ENCODE results near the gene CASZ1. TPM values are rescaled to one million over a fixed set of nuclear protein-coding genes. Genes with fewer than 3 reads are reported as not detected.

Gene CASZ1
- total RNA-seq, 6 donors from 2014 or later: 39.7 to 112 (median 60.8) TPM

DNA sequence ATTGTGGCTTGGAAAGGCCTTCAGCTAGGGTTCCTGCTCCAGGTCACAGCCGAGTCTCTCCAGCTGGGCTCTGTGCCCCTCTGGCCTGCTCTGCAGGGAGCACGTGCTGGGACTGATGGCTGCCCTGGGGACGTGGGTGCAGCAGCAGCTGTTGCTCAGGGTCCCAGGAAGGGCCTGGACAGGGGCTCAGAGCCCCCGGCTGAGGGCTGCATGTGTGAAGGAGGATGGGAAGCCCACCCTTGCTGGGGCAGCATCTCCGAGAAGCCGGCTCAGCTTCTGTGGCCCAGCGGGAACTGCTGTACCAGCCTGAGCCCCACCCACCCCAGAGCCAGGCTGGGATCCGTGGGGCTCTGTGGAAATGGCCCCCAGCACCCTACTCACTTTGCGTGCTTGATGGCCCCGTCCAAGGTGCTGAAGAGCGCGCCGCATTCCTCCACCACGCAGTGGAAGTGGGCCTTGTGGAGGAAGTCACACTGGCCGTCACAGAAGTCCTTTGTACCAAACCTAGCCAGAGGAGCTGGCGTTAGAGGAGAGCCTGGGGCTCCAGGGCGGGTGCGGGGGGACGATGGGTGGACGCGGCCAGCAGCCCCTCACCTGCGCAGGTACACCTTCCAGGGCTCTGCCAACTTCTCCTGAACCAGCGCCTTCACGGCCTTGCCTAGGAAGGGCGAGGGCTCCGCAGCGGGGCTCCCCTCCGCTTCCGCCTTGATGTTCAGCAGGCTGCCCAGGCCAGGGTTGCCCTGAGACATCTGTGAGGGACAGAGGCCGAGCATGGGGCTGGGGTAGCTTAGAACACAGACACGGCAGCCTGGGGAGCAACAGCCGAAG is 147.5 kb downstream of the CASZ1 start:
- ATAC-seq (ENCODE audit: low FRiP score in 2 of 2) (no peak), DNase-seq (peak in 1 of 2 donors; percentile 76)
- Histone ChIP-seq H3K4me3 (no peak overlapping the region), H3K27ac (peak overlapping the region in 1 of 4 donors; percentile 83), H3K36me3 (peaks cover 0 to 98% (median 67%) of the 10 kb centered on the region in 4 donors), H3K4me1 (peaks cover 6 to 33% (median 26%) of the 10 kb centered on the region in 4 donors), H3K27me3 (no peaks in the 10 kb centered on the region), H3K9me3 (no peaks in the 10 kb centered on the region)
- WGBS, 2 donors: 83 to 94% methylated on average over 5 to 30 of the region's 32 CpGs
- TF ChIP-seq POLR2AphosphoS5 (IDR thresholded peaks at IDR 0.05) (no peak), POLR2A (IDR thresholded peaks at IDR 0.05) (no peak), CTCF (IDR thresholded peaks at IDR 0.05) (no peak), EP300 (IDR thresholded peaks at IDR 0.05) (no peak)

GRCh38 chr1:10647414-10648170 is 148.9 kb downstream of the CASZ1 start:
- no peaks in the 10 kb centered on the region for H3K9me3 ChIP-seq
- peak overlapping the region in 1 of 4 donors; percentile 54 for H3K27ac ChIP-seq
- H3K27me3 ChIP-seq: no peaks in the 10 kb centered on the region
- 91 to 93% methylated on average over 26 to 38 of the region's 38 CpGs for WGBS, 2 donors
- ATAC-seq (ENCODE audit: low FRiP score in 2 of 2): no peak
- peak in 1 of 2 donors; percentile 76 for DNase-seq
- H3K36me3 ChIP-seq: peaks cover 0 to 98% (median 68%) of the 10 kb centered on the region in 4 donors
- peaks cover 6 to 37% (median 24%) of the 10 kb centered on the region in 4 donors for H3K4me1 ChIP-seq
- TF ChIP-seq POLR2AphosphoS5 (IDR thresholded peaks at IDR 0.05) (no peak), EP300 (IDR thresholded peaks at IDR 0.05) (no peak), POLR2A (IDR thresholded peaks at IDR 0.05) (no peak), CTCF (IDR thresholded peaks at IDR 0.05) (no peak)
- no peak overlapping the region for H3K4me3 ChIP-seq

GRCh38 chr1:10646347-10646861 is 150.0 kb downstream of the CASZ1 start:
- ATAC-seq (ENCODE audit: low FRiP score in 2 of 2) (peak in 1 of 2 donors; percentile 44), DNase-seq (peak in 1 of 2 donors; percentile 74)
- Histone ChIP-seq H3K27ac (peak overlapping the region in 1 of 4 donors; percentile 54), H3K4me1 (peaks cover 8 to 34% (median 20%) of the 10 kb centered on the region in 4 donors), H3K36me3 (peaks cover 0 to 95% (median 78%) of the 10 kb centered on the region in 4 donors), H3K9me3 (no peaks in the 10 kb centered on the region), H3K4me3 (no peak overlapping the region), H3K27me3 (no peaks in the 10 kb centered on the region)
- TF ChIP-seq CTCF (IDR thresholded peaks at IDR 0.05): no peak
- TF ChIP-seq POLR2AphosphoS5 (IDR thresholded peaks at IDR 0.05): no peak
- TF ChIP-seq POLR2A (IDR thresholded peaks at IDR 0.05): no peak
- TF ChIP-seq EP300 (IDR thresholded peaks at IDR 0.05): no peak
- 93 to 100% methylated on average over 1 to 11 of the region's 12 CpGs for WGBS, 2 donors

- WGBS, 2 donors: 89 to 96% methylated on average over 28 to 31 of the region's 32 CpGs
- ATAC-seq (ENCODE audit: low FRiP score in 2 of 2): peak in 1 of 2 donors; percentile 45
- H3K9me3 ChIP-seq: no peaks in the 10 kb centered on the region
- peaks cover 0 to 97% (median 85%) of the 10 kb centered on the region in 4 donors for H3K36me3 ChIP-seq
- no peaks in the 10 kb centered on the region for H3K27me3 ChIP-seq
- H3K4me3 ChIP-seq: no peak overlapping the region
- TF ChIP-seq CTCF (IDR thresholded peaks at IDR 0.05) (no peak), POLR2AphosphoS5 (IDR thresholded peaks at IDR 0.05) (no peak), POLR2A (IDR thresholded peaks at IDR 0.05) (no peak), EP300 (IDR thresholded peaks at IDR 0.05) (no peak)
- peaks cover 9 to 39% (median 28%) of the 10 kb centered on the region in 4 donors for H3K4me1 ChIP-seq
- peak overlapping the region; percentile 32 to 77 (median 64) for H3K27ac ChIP-seq
- peak in 1 of 2 donors; percentile 80 for DNase-seq
These were observed 151.9 kb downstream of the CASZ1 start for GRCh38 chr1:10644307-10645128.
